Neural progenitor cell (in vitro differentiated cells): ENCODE results near the gene CCT3.

ENCODE experiments used
- CTCF ChIP-seq: fragments of 200-600 bp; sonication (generic); IDR thresholded peaks from 2 replicates; pipeline ENCODE4 v1.5.1; 2017; ENCODE audit warnings: antibody characterized with exemption, mild to moderate bottlenecking
- EZH2 ChIP-seq: fragments of 200-600 bp; sonication (generic); IDR thresholded peaks from 2 replicates; pipeline ENCODE4 v1.6.1; 2017; ENCODE audit warnings: antibody characterized with exemption, mild to moderate bottlenecking, moderate library complexity
- EZH2phosphoT487 ChIP-seq: fragments of 200-600 bp; sonication (generic); IDR thresholded peaks from 2 replicates; pipeline ENCODE4 v1.6.1; 2017; ENCODE audit warnings: antibody characterized with exemption

- TF ChIP-seq CTCF: no peak
- no peak for TF ChIP-seq EZH2phosphoT487
- no peak for TF ChIP-seq EZH2
These were observed 44.2 kb downstream of the CCT3 start for GRCh38 chr1:156293895-156294294.
